H1 (cell line): ENCODE results near the gene KCNMA1. TPM values are rescaled to one million over a fixed set of nuclear protein-coding genes. Genes with fewer than 3 reads are reported as not detected.

ENCODE experiments used
- CTCF ChIA-PET: fragments of 300-600 bp; sonication (Branson Sonifier 250); formaldehyde crosslinking; loops from one replicate; lab custom pipeline; 2021; ENCODE audit not compliant: partially characterized antibody; lab: Charles Lee
- POLR2A ChIA-PET: fragments of 300-600 bp; sonication (Branson Sonifier 250); formaldehyde crosslinking; loops from one replicate; lab custom pipeline; 2021; ENCODE audit warnings: inconsistent platforms; ENCODE audit not compliant: partially characterized antibody; lab: Charles Lee
- DNase-seq, 2 experiments: peaks; one replicate each; pipeline versions ENCODE4 v3.0.0 to v3.0.0-alpha.2; 2010 to 2022; ENCODE audit warnings: low spot score in 2 of 2, low read depth in 1 of 2, mixed read lengths in 1 of 2
- FAIRE-seq: peaks from 2 replicates; lab custom pipeline; 2011; peaks lifted over from hg19 to GRCh38; lab: Jason Lieb, UNC
- H2AFZ ChIP-seq: 2 replicates; pipeline ENCODE4 v1.8.1; 2012; ENCODE audit warnings: low read length, inconsistent platforms
- H2AK5ac ChIP-seq: 2 replicates; pipeline ENCODE4 v1.6.1; 2013; ENCODE audit warnings: low read depth, low read length
- H2BK120ac ChIP-seq: replicated peaks from 2 replicates; pipeline ENCODE3; 2013; ENCODE audit warnings: low read depth, low read length, inconsistent platforms
- H2BK12ac ChIP-seq: 2 replicates; pipeline ENCODE4 v1.6.1; 2013; ENCODE audit warnings: low read depth, low read length
- H2BK15ac ChIP-seq: 2 replicates; pipeline ENCODE4 v1.6.1; 2013; ENCODE audit warnings: low read length
- H2BK20ac ChIP-seq: 2 replicates; pipeline ENCODE4 v1.6.1; 2013; ENCODE audit warnings: low read length
- H2BK5ac ChIP-seq: 2 replicates; pipeline ENCODE4 v1.6.1; 2013; ENCODE audit warnings: low read depth, low read length
- H3K14ac ChIP-seq: 2 replicates; pipeline ENCODE4 v1.6.1; 2013; ENCODE audit warnings: inconsistent platforms; ENCODE audit not compliant: insufficient read length
- H3K18ac ChIP-seq: 2 replicates; pipeline ENCODE4 v1.6.1; 2013; ENCODE audit warnings: low read length; ENCODE audit errors: extremely low read depth
- H3K23ac ChIP-seq: 2 replicates; pipeline ENCODE4 v1.6.1; 2013; ENCODE audit warnings: inconsistent platforms; ENCODE audit not compliant: insufficient read length
- H3K23me2 ChIP-seq: 2 replicates; pipeline ENCODE4 v1.6.1; 2013; ENCODE audit warnings: low read depth, low read length
- H3K27ac ChIP-seq: 2 replicates; pipeline ENCODE4 v1.6.1; 2011; ENCODE audit warnings: low read depth, low read length, inconsistent platforms
- H3K27me3 ChIP-seq, 4 experiments: replicated peaks in 1 of 4; 1 replicate in 1 of 4; 2 replicates in 3 of 4; pipeline versions ENCODE4 v1.6.1 to v1.8.1; 2011 to 2013; ENCODE audit warnings: low read length in 3 of 4, mild to moderate bottlenecking in 3 of 4, inconsistent platforms in 2 of 4, mixed read lengths in 2 of 4, moderate library complexity in 1 of 4; ENCODE audit not compliant: control insufficient read depth in 3 of 4, insufficient read depth in 3 of 4; ENCODE audit errors: extremely low read depth in 1 of 4
- H3K36me3 ChIP-seq, 4 experiments: 2 replicates each; pipeline versions ENCODE4 v1.6.1 to v1.8.1; 2011 to 2013; ENCODE audit warnings: mild to moderate bottlenecking in 4 of 4, low read length in 3 of 4, moderate library complexity in 2 of 4, control low read depth in 1 of 4, inconsistent platforms in 1 of 4; ENCODE audit not compliant: insufficient read depth in 4 of 4, control insufficient read depth in 2 of 4
- H3K4ac ChIP-seq: replicated peaks from 2 replicates; pipeline ENCODE3; 2013; ENCODE audit warnings: low read length, low read depth, mixed read lengths, inconsistent platforms; ENCODE audit not compliant: insufficient read length
- H3K4me1 ChIP-seq, 4 experiments: replicated peaks in 1 of 4; 1 replicate in 1 of 4; 2 replicates in 3 of 4; pipeline versions ENCODE4 v1.6.1 to v1.8.1; 2011 to 2013; ENCODE audit warnings: low read length in 3 of 4, inconsistent platforms in 2 of 4, mixed read lengths in 1 of 4; ENCODE audit not compliant: insufficient read depth in 4 of 4, control insufficient read depth in 3 of 4
- H3K4me2 ChIP-seq, 2 experiments: 2 replicates each; pipeline versions ENCODE4 v1.6.1 to v1.8.1; 2011 to 2013; ENCODE audit warnings: low read depth in 2 of 2, low read length in 2 of 2, control low read depth in 1 of 2, inconsistent platforms in 1 of 2, mild to moderate bottlenecking in 1 of 2; ENCODE audit not compliant: insufficient read depth in 1 of 2
- H3K4me3 ChIP-seq, 4 experiments: fragments of 200-600, 300-600 bp in 1 of 4; sonication (generic), shearing (Covaris generic), sonication (Bioruptor Twin) in 1 of 4; 2 replicates each; pipeline versions ENCODE4 v1.5.1 to v1.8.1; 2011 to 2016; ENCODE audit warnings: low read length in 4 of 4, low read depth in 3 of 4, control low read depth in 2 of 4, inconsistent platforms in 2 of 4, mild to moderate bottlenecking in 2 of 4, mixed read lengths in 1 of 4, moderate library complexity in 1 of 4; ENCODE audit not compliant: insufficient read depth in 2 of 4; ENCODE audit errors: extremely low read depth in 1 of 4
- H3K56ac ChIP-seq: replicated peaks from 2 replicates; pipeline ENCODE3; 2013; ENCODE audit warnings: low read depth, mild to moderate bottlenecking, mixed read lengths, low read length, inconsistent platforms; ENCODE audit not compliant: insufficient read length
- H3K79me1 ChIP-seq: 2 replicates; pipeline ENCODE4 v1.6.1; 2013; ENCODE audit warnings: low read depth, low read length, control low read depth
- H3K79me2 ChIP-seq, 2 experiments: 2 replicates each; pipeline versions ENCODE4 v1.6.1 to v1.8.1; 2012 to 2013; ENCODE audit warnings: low read length in 2 of 2, mild to moderate bottlenecking in 2 of 2, inconsistent platforms in 1 of 2; ENCODE audit not compliant: insufficient read depth in 2 of 2, control insufficient read depth in 1 of 2
- H3K9ac ChIP-seq, 4 experiments: replicated peaks in 1 of 4; 1 replicate in 1 of 4; 2 replicates in 3 of 4; pipeline versions ENCODE4 v1.6.1 to v1.8.1; 2011 to 2013; ENCODE audit warnings: low read depth in 3 of 4, low read length in 3 of 4, control low read depth in 2 of 4, mild to moderate bottlenecking in 2 of 4, moderate library complexity in 2 of 4, inconsistent platforms in 1 of 4; ENCODE audit errors: extremely low read depth in 1 of 4
- H3K9me3 ChIP-seq, 2 experiments: 2 replicates each; pipeline versions ENCODE4 v1.6.1 to v1.8.1; 2012 to 2013; ENCODE audit warnings: mild to moderate bottlenecking in 2 of 2, moderate library complexity in 2 of 2, control low read depth in 1 of 2, inconsistent platforms in 1 of 2, low read depth in 1 of 2, low read length in 1 of 2, mixed read lengths in 1 of 2; ENCODE audit not compliant: insufficient read depth in 2 of 2
- H4K20me1 ChIP-seq, 2 experiments: replicated peaks in 1 of 2; 2 replicates each; pipeline versions ENCODE3 to v1.8.1; 2011 to 2013; ENCODE audit warnings: inconsistent platforms in 2 of 2, low read length in 2 of 2, mild to moderate bottlenecking in 1 of 2; ENCODE audit not compliant: insufficient read depth in 2 of 2, control insufficient read depth in 1 of 2
- H4K5ac ChIP-seq: 2 replicates; pipeline ENCODE4 v1.6.1; 2013; ENCODE audit warnings: low read length, low read depth, mixed read lengths, inconsistent platforms; ENCODE audit not compliant: insufficient read length
- H4K8ac ChIP-seq: 2 replicates; pipeline ENCODE4 v1.8.0; 2013; ENCODE audit warnings: mild to moderate bottlenecking, moderate library complexity, low read length, inconsistent platforms; ENCODE audit not compliant: insufficient read depth; ENCODE audit errors: extremely low read depth
- H4K91ac ChIP-seq: replicated peaks from 2 replicates; pipeline ENCODE3; 2013; ENCODE audit warnings: low read length, mixed read lengths, inconsistent platforms; ENCODE audit not compliant: insufficient read length
- CTCF ChIP-seq, 3 experiments: IDR thresholded peaks; 1 replicate in 2 of 3; 2 replicates in 1 of 3; pipeline versions ENCODE4 v1.5.1 to v1.6.1; 2011; ENCODE audit warnings: low read length in 3 of 3, mild to moderate bottlenecking in 3 of 3, inconsistent platforms in 2 of 3, low read depth in 1 of 3, moderate library complexity in 1 of 3; ENCODE audit not compliant: insufficient read depth in 1 of 3; ENCODE audit errors: control extremely low read depth in 1 of 3
- FOSL1 ChIP-seq: IDR thresholded peaks from 2 replicates; pipeline ENCODE4 v1.6.1; 2011; ENCODE audit warnings: mild to moderate bottlenecking, low read depth, low read length, moderate library complexity; ENCODE audit not compliant: insufficient read depth
- NRF1 ChIP-seq: IDR thresholded peaks from 2 replicates; pipeline ENCODE4 v1.6.1; 2011; ENCODE audit warnings: mild to moderate bottlenecking, low read depth, low read length, improper control_type of control experiment
- POLR2AphosphoS5 ChIP-seq: IDR thresholded peaks from 2 replicates; pipeline ENCODE4 v1.6.1; 2011; ENCODE audit warnings: low read depth, low read length
- RBBP5 ChIP-seq: IDR thresholded peaks from 2 replicates; pipeline ENCODE4 v1.7.1; 2012; ENCODE audit warnings: low read depth, mild to moderate bottlenecking, inconsistent platforms, low read length, moderate library complexity, borderline replicate concordance
- SP1 ChIP-seq: IDR thresholded peaks from 2 replicates; pipeline ENCODE4 v1.6.1; 2011; ENCODE audit warnings: low read depth, low read length
- SRF ChIP-seq: IDR thresholded peaks from 2 replicates; pipeline ENCODE4 v1.6.1; 2011; ENCODE audit warnings: mild to moderate bottlenecking, low read depth, low read length, moderate library complexity
- TBP ChIP-seq: IDR thresholded peaks from 2 replicates; pipeline ENCODE4 v1.6.1; 2011; ENCODE audit warnings: low read depth, low read length, improper control_type of control experiment
- YY1 ChIP-seq: IDR thresholded peaks from 2 replicates; pipeline ENCODE4 v1.6.1; 2011; ENCODE audit warnings: low read depth, mild to moderate bottlenecking, low read length
- WGBS, 2 experiments: shearing (Covaris generic) in 1 of 2; methylation state at CpG; one replicate each; pipeline versions ENCODE4 v1.1.6 to v1.1.7; 2013 to 2015; ENCODE audit warnings: low lambda C conversion rate in 2 of 2, mixed read lengths in 2 of 2, inconsistent platforms in 1 of 2, low coverage in 1 of 2, missing lambda C conversion rate in 1 of 2; ENCODE audit not compliant: insufficient replicate concordance in 2 of 2, insufficient coverage in 1 of 2, insufficient read length in 1 of 2; ENCODE audit errors: extremely low coverage in 1 of 2, missing lambda C conversion rate in 1 of 2; 5-methylcytosine and 5-hydroxymethylcytosine counted together
- polyA plus RNA-seq, 7 experiments: library from polyadenylated mRNA; depleted of rRNA in 3 of 7; stranded (reverse) in 5 of 7; unstranded in 2 of 7; fragments of >200 nt in 5 of 7; fragments of 200-250 nt in 2 of 7; gene quantifications; 1 replicate in 5 of 7; 2 replicates in 1 of 7; 4 replicates in 1 of 7; pipeline versions ENCODE4 v1.2.1 to v1.2.3, GENCODE V29; 2011 to 2013; ENCODE audit warnings: missing spikeins in 2 of 7, mixed read lengths in 2 of 7
- total RNA-seq: library from RNA; stranded (reverse); fragmentation: NEBNext Ultra II Directional; extraction: Animal tissue kit (Norgen Biotek cat#: 25700); gene quantifications from 2 replicates; pipeline ENCODE4 v1.2.1, GENCODE V29; 2021

The KCNMA1 gene
- total and polyA plus RNA-seq, 2 of the 8 experiments (the other 6 are each of a cell fraction or from before 2014, with no cell fraction given) = 10.2 to 11.1 TPM

GRCh38 chr10:76925636-76926405 lies 711.8 kb downstream of the KCNMA1 start:
- H4K8ac ChIP-seq = no peak overlapping the region
- ChIA-PET CTCF (interaction anchor here (1.8 kb wide), 1 partner anchor 22 kb away, joined by 5 read pairs; no protein-coding TSS in a partner anchor), POLR2A (no interaction called here)
- no peak overlapping the region for H3K56ac ChIP-seq
- no peak overlapping the region for H2BK12ac ChIP-seq
- H3K27me3 ChIP-seq = no peaks in the 10 kb centered on the region
- no peaks in the 10 kb centered on the region for H4K20me1 ChIP-seq
- no peaks in the 10 kb centered on the region for H3K79me2 ChIP-seq
- H2BK20ac ChIP-seq = no peak overlapping the region
- 87% methylated on average over 6 of the region's 6 CpGs; no CpG with 5 or more reads in 1 of the 2 experiments for WGBS, 2 experiments
- no peaks in the 10 kb centered on the region for H3K9me3 ChIP-seq
- H3K4me2 ChIP-seq = no peak overlapping the region
- no peak overlapping the region for H2AFZ ChIP-seq
- H3K4me1 ChIP-seq = peaks cover 0 to 8% (median 2%) of the 10 kb centered on the region in 4 experiments; a peak in 2 of 7 replicates
- no peak overlapping the region for H3K23ac ChIP-seq
- no peak overlapping the region for H2BK15ac ChIP-seq
- H3K14ac ChIP-seq = no peak overlapping the region
- no peak overlapping the region for H3K4ac ChIP-seq
- no peaks in the 10 kb centered on the region for H3K79me1 ChIP-seq
- no peak overlapping the region for H3K18ac ChIP-seq
- no peaks in the 10 kb centered on the region; the same call in 1 of the 2 replicates for H3K23me2 ChIP-seq
- H3K4me3 ChIP-seq = no peak overlapping the region
- H2BK120ac ChIP-seq = no peak overlapping the region
- FAIRE-seq = no peak
- H4K91ac ChIP-seq = no peak overlapping the region
- no peak overlapping the region for H3K9ac ChIP-seq
- no peak overlapping the region for H4K5ac ChIP-seq
- no peak overlapping the region for H2AK5ac ChIP-seq
- TF ChIP-seq SP1 = no peak
- TF ChIP-seq RBBP5 = no peak
- TF ChIP-seq TBP = no peak
- TF ChIP-seq YY1 = no peak
- TF ChIP-seq NRF1 = no peak
- no peak for TF ChIP-seq FOSL1
- TF ChIP-seq SRF = no peak
- no peak for TF ChIP-seq CTCF (IDR thresholded peaks at IDR 0.05; ENCODE audit: control extremely low read depth in 1 of 3, insufficient read depth in 1 of 3, low read depth in 1 of 3, low read length in 3 of 3)
- TF ChIP-seq POLR2AphosphoS5 = no peak
- no peak overlapping the region for H3K27ac ChIP-seq
- DNase-seq = no peak
- H3K36me3 ChIP-seq = no peaks in the 10 kb centered on the region
- no peak overlapping the region for H2BK5ac ChIP-seq
